Gastrocnemius medialis (tissue), 4 donors: ENCODE data around the gene SMARCA4.

Experiments
- CTCF ChIP-seq, 5 experiments: fragments of 450-650 bp in 3 of 5; fragments of 200-600 bp in 2 of 5; sonication (generic) in 2 of 5; IDR thresholded peaks in 4 of 5; conservative IDR thresholded peaks in 1 of 5; 1 replicate in 4 of 5; 2 replicates in 1 of 5; pipeline ENCODE4 v1.5.1; 2016 to 2019; ENCODE audit warnings: antibody characterized with exemption in 5 of 5, mild to moderate bottlenecking in 3 of 5, moderate library complexity in 3 of 5
- POLR2A ChIP-seq, 2 donors: fragments of 450-650 bp; IDR thresholded peaks; one replicate each; pipeline ENCODE4 v1.6.1; 2017; ENCODE audit warnings: antibody characterized with exemption in 2 of 2, mild to moderate bottlenecking in 2 of 2, moderate library complexity in 2 of 2

- TF ChIP-seq CTCF (IDR thresholded peaks at IDR 0.05 in 4 of 5, conservative IDR thresholded peaks at IDR 0.05 in 1 of 5) (no peak), POLR2A (IDR thresholded peaks at IDR 0.05) (no peak)
Observed at GRCh38 chr19:11070123-11070522, 109.3 kb downstream of the SMARCA4 start.
